Thymus (tissue), 11 donors: ENCODE data around the gene YAP1. TPM values are rescaled to one million over a fixed set of nuclear protein-coding genes. Genes with fewer than 3 reads are reported as not detected.
"Not testable (repeated sequence)": the region's sequence is repeated elsewhere in the genome, so short reads cannot be mapped to it uniquely, and the experiment has no call there.

Experiments used
- DNase-seq, 9 donors: peaks; one replicate each; pipeline ENCODE4 v3.0.0-alpha.2; 2013; ENCODE audit warnings: low spot score in 9 of 9, low read depth in 6 of 9, missing footprints in 1 of 9
- H3K27ac ChIP-seq, 2 donors: one replicate each; pipeline ENCODE4 v1.5.1; 2013; ENCODE audit warnings: control low read depth in 1 of 2, low read depth in 1 of 2, low read length in 1 of 2, mild to moderate bottlenecking in 1 of 2, moderate library complexity in 1 of 2
- H3K27me3 ChIP-seq, 2 donors: one replicate each; pipeline ENCODE4 v1.5.1; 2013; ENCODE audit warnings: low read length in 1 of 2; ENCODE audit not compliant: control insufficient read depth in 2 of 2, insufficient read depth in 1 of 2
- H3K36me3 ChIP-seq, 2 donors: one replicate each; pipeline ENCODE4 v1.5.1; 2013; ENCODE audit warnings: low read length in 1 of 2, mild to moderate bottlenecking in 1 of 2, moderate library complexity in 1 of 2; ENCODE audit not compliant: control insufficient read depth in 2 of 2, insufficient read depth in 2 of 2
- H3K4me1 ChIP-seq, 2 donors: one replicate each; pipeline ENCODE4 v1.5.1; 2013; ENCODE audit warnings: low read length in 2 of 2; ENCODE audit not compliant: control insufficient read depth in 2 of 2, insufficient read depth in 2 of 2
- H3K4me3 ChIP-seq, 2 donors: one replicate each; pipeline ENCODE4 v1.5.1; 2013; ENCODE audit warnings: low read length in 2 of 2, control low read depth in 1 of 2, mild to moderate bottlenecking in 1 of 2
- H3K9me3 ChIP-seq, 2 donors: one replicate each; pipeline ENCODE4 v1.5.1; 2013; ENCODE audit warnings: low read length in 1 of 2, mild to moderate bottlenecking in 1 of 2; ENCODE audit not compliant: control insufficient read depth in 2 of 2, insufficient read depth in 1 of 2
- WGBS: extraction: QIAGEN DNeasy Blood & Tissue Kit; methylation state at CpG from one replicate; pipeline ENCODE4 v1.1.7; 2013; 5-methylcytosine and 5-hydroxymethylcytosine counted together
- polyA plus RNA-seq: library from polyadenylated mRNA; stranded (reverse); fragments of 200-250 nt; gene quantifications from one replicate; pipeline ENCODE4 v1.2.3, GENCODE V29; 2013
- total RNA-seq: library from RNA; stranded (reverse); fragments of 120-200 nt; gene quantifications from one replicate; pipeline ENCODE4 v1.2.4, GENCODE V29; 2013
- donor health status: healthy.

The YAP1 gene
- total and polyA plus RNA-seq, 2 donors, result 10.5 to 27.9 TPM

GRCh38 chr11:102251423-102251822 is 141.2 kb downstream of the YAP1 start:
- H3K27me3 ChIP-seq, result no peaks in the 10 kb centered on the region
- H3K4me1 ChIP-seq, result no peaks in the 10 kb centered on the region
- no peak overlapping the region for H3K27ac ChIP-seq
- H3K36me3 ChIP-seq, result no peaks in the 10 kb centered on the region
- H3K9me3 ChIP-seq, result no peaks in the 10 kb centered on the region
- DNase-seq, result no peak
- no peak overlapping the region for H3K4me3 ChIP-seq
- 97% methylated on average over 2 of the region's 2 CpGs for WGBS

GRCh38 chr11:102252339-102252891 is 142.2 kb downstream of the YAP1 start:
- Histone ChIP-seq H3K27ac (no peak overlapping the region), H3K4me3 (no peak overlapping the region), H3K4me1 (no peaks in the 10 kb centered on the region), H3K9me3 (no peaks in the 10 kb centered on the region), H3K36me3 (no peaks in the 10 kb centered on the region), H3K27me3 (no peaks in the 10 kb centered on the region)
- WGBS, result 98% methylated on average over 6 of the region's 6 CpGs
- DNase-seq, result no peak

- Histone ChIP-seq H3K4me1 (no peaks in the 10 kb centered on the region), H3K9me3 (no peaks in the 10 kb centered on the region), H3K27ac (no peak overlapping the region), H3K4me3 (no peak overlapping the region), H3K36me3 (no peaks in the 10 kb centered on the region), H3K27me3 (no peaks in the 10 kb centered on the region)
- 65% methylated on average over 3 of the region's 3 CpGs for WGBS
- no peak for DNase-seq
Observed at GRCh38 chr11:102253020-102253715, 142.9 kb downstream of the YAP1 start.

- no peak for DNase-seq
- Histone ChIP-seq H3K36me3 (no peaks in the 10 kb centered on the region), H3K9me3 (no peaks in the 10 kb centered on the region), H3K4me3 (no peak overlapping the region), H3K27ac (no peak overlapping the region), H3K4me1 (no peaks in the 10 kb centered on the region), H3K27me3 (no peaks in the 10 kb centered on the region)
- 97% methylated on average over 5 of the region's 5 CpGs for WGBS
Observed at GRCh38 chr11:102254047-102254446, 143.8 kb downstream of the YAP1 start.

GRCh38 chr11:102256251-102256650 is 146.0 kb downstream of the YAP1 start:
- no peaks in the 10 kb centered on the region for H3K27me3 ChIP-seq
- no peak for DNase-seq
- H3K27ac ChIP-seq, result no peak overlapping the region
- H3K36me3 ChIP-seq, result no peaks in the 10 kb centered on the region
- H3K4me3 ChIP-seq, result no peak overlapping the region
- H3K4me1 ChIP-seq, result no peaks in the 10 kb centered on the region
- 96% methylated on average over 4 of the region's 4 CpGs for WGBS
- H3K9me3 ChIP-seq, result no peaks in the 10 kb centered on the region

- 85% methylated on average over 2 of the region's 2 CpGs for WGBS
- H3K4me3 ChIP-seq, result no peak overlapping the region
- no peaks in the 10 kb centered on the region for H3K36me3 ChIP-seq
- H3K4me1 ChIP-seq, result no peaks in the 10 kb centered on the region
- H3K9me3 ChIP-seq, result no peaks in the 10 kb centered on the region
- H3K27me3 ChIP-seq, result no peaks in the 10 kb centered on the region
- no peak for DNase-seq
- no peak overlapping the region for H3K27ac ChIP-seq
Observed at GRCh38 chr11:102260241-102260640, 150.0 kb downstream of the YAP1 start.

GRCh38 chr11:102263379-102264003 is 153.2 kb downstream of the YAP1 start:
- no peaks in the 10 kb centered on the region for H3K36me3 ChIP-seq
- no peak overlapping the region for H3K27ac ChIP-seq
- no peak overlapping the region for H3K4me3 ChIP-seq
- peaks cover 0 to 5% of the 10 kb centered on the region in 2 donors for H3K4me1 ChIP-seq
- WGBS, result over 99% methylated on average over 3 of the region's 3 CpGs
- no peak for DNase-seq
- H3K9me3 ChIP-seq, result no peaks in the 10 kb centered on the region
- H3K27me3 ChIP-seq, result peaks cover 0 to 7% of the 10 kb centered on the region in 2 donors

- H3K27ac ChIP-seq, H3K4me3 ChIP-seq, H3K36me3 ChIP-seq, DNase-seq, H3K9me3 ChIP-seq: not testable (repeated sequence)
- Histone ChIP-seq H3K4me1 (peaks cover 6 to 14% of the 10 kb centered on the region in 2 donors), H3K27me3 (peaks cover under 1 to 17% of the 10 kb centered on the region in 2 donors)
- over 99% methylated on average over 5 of the region's 5 CpGs for whole genome bisulfite sequencing
Observed at GRCh38 chr11:102264704-102265103, 154.5 kb downstream of the YAP1 start.

GRCh38 chr11:102266099-102266498 is 155.9 kb downstream of the YAP1 start:
- H3K9me3 ChIP-seq, result no peaks in the 10 kb centered on the region
- H3K27me3 ChIP-seq, result peaks cover 2 to 18% of the 10 kb centered on the region in 2 donors
- no peaks in the 10 kb centered on the region for H3K36me3 ChIP-seq
- H3K4me1 ChIP-seq, result peaks cover 6 to 15% of the 10 kb centered on the region in 2 donors
- DNase-seq, result no peak
- H3K27ac ChIP-seq, result no peak overlapping the region
- 97% methylated on average over 1 of the region's 1 CpG for WGBS
- no peak overlapping the region for H3K4me3 ChIP-seq
